8988T (cell line): ENCODE data around the gene GRAMD2B.
"Not testable (repeated sequence)": the region's sequence is repeated elsewhere in the genome, so short reads cannot be mapped to it uniquely, and the experiment has no call there.

Experiments used
- DNase-seq: peaks from one replicate; pipeline ENCODE4 v3.0.0; 2011

Gene GRAMD2B

GRCh38 chr5:126414874-126415502, 8.2 kb upstream of the GRAMD2B start:
- DNase-seq = no peak

- no peak for DNase-seq
Observed at GRCh38 chr5:126415789-126416188, 7.4 kb upstream of the GRAMD2B start.

- no peak for DNase-seq
Observed at GRCh38 chr5:126416266-126416925, 6.8 kb upstream of the GRAMD2B start.

- DNase-seq = no peak
Observed at GRCh38 chr5:126417178-126417577, 6.0 kb upstream of the GRAMD2B start.

GRCh38 chr5:126419102-126419501, 4.1 kb upstream of the GRAMD2B start:
- no peak for DNase-seq

GRCh38 chr5:126428421-126428820, 5.2 kb downstream of the GRAMD2B start:
- no peak for DNase-seq

- no peak for DNase-seq
Observed at GRCh38 chr5:126430631-126431030, 7.4 kb downstream of the GRAMD2B start.

GRCh38 chr5:126433701-126434100, 10.5 kb downstream of the GRAMD2B start:
- no peak for DNase-seq

GRCh38 chr5:126435261-126435660, 12.1 kb downstream of the GRAMD2B start:
- DNase-seq = no peak

GRCh38 chr5:126435714-126436113, 12.5 kb downstream of the GRAMD2B start:
- no peak for DNase-seq

- no peak for DNase-seq
Observed at GRCh38 chr5:126437721-126438120, 14.5 kb downstream of the GRAMD2B start.

GRCh38 chr5:126438267-126438666, 15.1 kb downstream of the GRAMD2B start:
- no peak for DNase-seq

- DNase-seq = no peak
Observed at GRCh38 chr5:126438868-126439267, 15.7 kb downstream of the GRAMD2B start.

GRCh38 chr5:126439724-126440123, 16.5 kb downstream of the GRAMD2B start:
- not testable (repeated sequence) for DNase-seq

- no peak for DNase-seq
Observed at GRCh38 chr5:126441230-126441629, 18.0 kb downstream of the GRAMD2B start.

GRCh38 chr5:126443374-126443851, 20.2 kb downstream of the GRAMD2B start:
- DNase-seq = no peak

GRCh38 chr5:126444137-126444536, 20.9 kb downstream of the GRAMD2B start:
- no peak for DNase-seq

GRCh38 chr5:126445502-126446174, 22.4 kb downstream of the GRAMD2B start:
- no peak for DNase-seq

GRCh38 chr5:126446498-126447224, 23.5 kb downstream of the GRAMD2B start:
- no peak for DNase-seq

- no peak for DNase-seq
Observed at GRCh38 chr5:126448720-126449119, 25.5 kb downstream of the GRAMD2B start.

- no peak for DNase-seq
Observed at GRCh38 chr5:126449751-126450271, 26.6 kb downstream of the GRAMD2B start.

GRCh38 chr5:126450346-126450745, 27.1 kb downstream of the GRAMD2B start:
- DNase-seq = no peak

- DNase-seq = no peak
Observed at GRCh38 chr5:126450907-126451306, 27.7 kb downstream of the GRAMD2B start.
